ENCODE results near the gene TNFSF8. TPM values are rescaled to one million over a fixed set of nuclear protein-coding genes. Genes with fewer than 3 reads are reported as not detected.

Gene TNFSF8
- total and polyA plus RNA-seq, 2 donors (not counting 3 experiments of a cell fraction or from before 2014, with no cell fraction given): not detected

GRCh38 chr9:114931407-114931806 lies 1.0 kb upstream of the TNFSF8 start:
- BruUV-seq (replicated peaks): no TSS peak
- no peaks in the 10 kb centered on the region for H3K9me1 ChIP-seq (replicated peaks; ENCODE audit: control insufficient read depth, extremely low read depth, insufficient read depth, low read length)
- peaks cover 2 to 6% of the 10 kb centered on the region in 2 experiments for H3K27me3 ChIP-seq (ENCODE audit: control insufficient read depth in 2 of 2, insufficient read depth in 2 of 2, low read length in 2 of 2)
- no peaks in the 10 kb centered on the region for H4K20me1 ChIP-seq (replicated peaks; ENCODE audit: control insufficient read depth, extremely low read depth, insufficient read depth, low read length)
- POLR2A ChIA-PET: no interaction called here
- CTCF ChIA-PET: interaction anchor here (0.9 to 1.3 kb wide), 2 partner anchors 17 to 230 kb away, joined by 3 read pairs; no protein-coding TSS in a partner anchor
- FAIRE-seq (no peak), DNase-seq (ENCODE audit: low read depth, low spot score) (no peak)
- no peak for TF ChIP-seq GATA2 (IDR thresholded peaks at IDR 0.05; ENCODE audit: insufficient read depth, insufficient read length, low read depth, low read length)
- no peaks in the 10 kb centered on the region for H3K36me3 ChIP-seq (ENCODE audit: control insufficient read depth in 2 of 2, extremely low read depth in 1 of 2, insufficient read depth in 2 of 2, low read length in 2 of 2)
- no peak overlapping the region for H2AFZ ChIP-seq (ENCODE audit: low read depth, low read length)
- H3K9ac ChIP-seq (replicated peaks; ENCODE audit: extremely low read depth, insufficient read depth, low read length): no peak overlapping the region
- H3K4me2 ChIP-seq (ENCODE audit: insufficient read depth, low read length): no peak overlapping the region
- no peak overlapping the region for H3K4me3 ChIP-seq (replicated peaks in 1 of 3; ENCODE audit: insufficient read depth in 1 of 3, low read depth in 1 of 3, low read length in 3 of 3)
- no peaks in the 10 kb centered on the region for H3K4me1 ChIP-seq (ENCODE audit: control insufficient read depth, extremely low read depth, insufficient read depth, low read length)
- no peaks in the 10 kb centered on the region for H3K9me3 ChIP-seq (replicated peaks; ENCODE audit: control insufficient read depth, insufficient read depth, low read length)
- H3K27ac ChIP-seq (ENCODE audit: insufficient read depth, low read depth, low read length): no peak overlapping the region
- dilution Hi-C loops (cut with MboI; ENCODE audit: extremely low pct_ligation_motif_present, low sequenced_read_pairs) (no loop called here), intact Hi-C loops (cut with micrococcal nuclease) (no loop called here)
- no peaks in the 10 kb centered on the region for H3K79me2 ChIP-seq (ENCODE audit: control insufficient read depth, insufficient read depth, low read length)

- Histone ChIP-seq H3K4me1 (ENCODE audit: control insufficient read depth, extremely low read depth, insufficient read depth, low read length) (no peaks in the 10 kb centered on the region), H3K4me3 (replicated peaks in 1 of 3; ENCODE audit: insufficient read depth in 1 of 3, low read depth in 1 of 3, low read length in 3 of 3) (no peak overlapping the region), H3K9ac (replicated peaks; ENCODE audit: extremely low read depth, insufficient read depth, low read length) (no peak overlapping the region), H3K36me3 (ENCODE audit: control insufficient read depth in 2 of 2, extremely low read depth in 1 of 2, insufficient read depth in 2 of 2, low read length in 2 of 2) (no peaks in the 10 kb centered on the region), H3K4me2 (ENCODE audit: insufficient read depth, low read length) (no peak overlapping the region), H4K20me1 (replicated peaks; ENCODE audit: control insufficient read depth, extremely low read depth, insufficient read depth, low read length) (no peaks in the 10 kb centered on the region), H3K27me3 (ENCODE audit: control insufficient read depth in 2 of 2, insufficient read depth in 2 of 2, low read length in 2 of 2) (peaks cover 7 to 11% of the 10 kb centered on the region in 2 experiments), H3K9me3 (replicated peaks; ENCODE audit: control insufficient read depth, insufficient read depth, low read length) (no peaks in the 10 kb centered on the region), H3K27ac (ENCODE audit: insufficient read depth, low read depth, low read length) (no peak overlapping the region), H3K79me2 (ENCODE audit: control insufficient read depth, insufficient read depth, low read length) (no peaks in the 10 kb centered on the region), H2AFZ (ENCODE audit: low read depth, low read length) (no peak overlapping the region), H3K9me1 (replicated peaks; ENCODE audit: control insufficient read depth, extremely low read depth, insufficient read depth, low read length) (no peaks in the 10 kb centered on the region)
- ChIA-PET POLR2A (no interaction called here), CTCF (interaction anchor here (1.0 to 1.7 kb wide), 2 partner anchors 11 to 22 kb away, joined by 3 to 5 read pairs; no protein-coding TSS in a partner anchor)
- no TSS peak for BruUV-seq (replicated peaks)
- intact Hi-C loops (cut with micrococcal nuclease) (no loop called here), dilution Hi-C loops (cut with MboI; ENCODE audit: extremely low pct_ligation_motif_present, low sequenced_read_pairs) (no loop called here)
- DNase-seq (ENCODE audit: low read depth, low spot score) (no peak), FAIRE-seq (no peak)
- TF ChIP-seq CTCF (IDR thresholded peaks at IDR 0.05; ENCODE audit: extremely low read depth in 1 of 2, insufficient read depth in 1 of 2, low read depth in 1 of 2, low read length in 2 of 2): no peak
- TF ChIP-seq GATA2 (IDR thresholded peaks at IDR 0.05; ENCODE audit: insufficient read depth, insufficient read length, low read depth, low read length): no peak
- no peak for TF ChIP-seq POLR2AphosphoS5 (IDR thresholded peaks at IDR 0.05; ENCODE audit: insufficient read depth, low read depth, low read length)
Measured at GRCh38 chr9:114929201-114929600, 1.2 kb downstream of the TNFSF8 start.
